Loucy (cell line): ENCODE measurements around the gene CARD19.

ENCODE experiments used
- H2AFZ ChIP-seq: fragments of 200-600 bp; sonication (generic); 2 replicates; pipeline ENCODE4 v1.6.0; 2016; ENCODE audit warnings: antibody characterized with exemption, mild to moderate bottlenecking, low read length, moderate library complexity
- H3F3A ChIP-seq: fragments of 200-600 bp; 2 replicates; pipeline ENCODE4 v1.6.0; 2016; ENCODE audit warnings: antibody characterized with exemption, low read depth, mild to moderate bottlenecking
- H3K27me3 ChIP-seq: fragments of 200-600 bp; sonication (generic); 2 replicates; pipeline ENCODE4 v1.6.1; 2014; ENCODE audit warnings: low read length, mild to moderate bottlenecking; ENCODE audit not compliant: insufficient read depth, poor library complexity, severe bottlenecking
- H3K36me3 ChIP-seq: fragments of 200-600 bp; sonication (generic); 2 replicates; pipeline ENCODE4 v1.6.1; 2016; ENCODE audit warnings: low read length; ENCODE audit not compliant: insufficient read depth
- H3K4me1 ChIP-seq: fragments of 200-600 bp; sonication (generic); 2 replicates; pipeline ENCODE4 v1.5.1; 2014; ENCODE audit warnings: low read length, mild to moderate bottlenecking; ENCODE audit not compliant: insufficient read depth, poor library complexity, severe bottlenecking
- H3K4me2 ChIP-seq: fragments of 200-600 bp; sonication (generic); 2 replicates; pipeline ENCODE4 v1.6.0; 2014; ENCODE audit warnings: antibody characterized with exemption, low read length, low read depth, mild to moderate bottlenecking; ENCODE audit not compliant: poor library complexity, severe bottlenecking
- H3K4me3 ChIP-seq: fragments of 200-600 bp; sonication (generic); 2 replicates; pipeline ENCODE4 v1.5.1; 2014; ENCODE audit warnings: low read length, mild to moderate bottlenecking, mixed read lengths; ENCODE audit not compliant: poor library complexity, severe bottlenecking
- H3K79me2 ChIP-seq: fragments of 200-600 bp; sonication (generic); 2 replicates; pipeline ENCODE4 v1.6.1; 2014; ENCODE audit warnings: low read length; ENCODE audit not compliant: insufficient read depth
- H3K9ac ChIP-seq: fragments of 200-600 bp; sonication (generic); 2 replicates; pipeline ENCODE4 v1.6.0; 2014; ENCODE audit warnings: mild to moderate bottlenecking, low read depth, low read length, moderate library complexity; ENCODE audit not compliant: poor library complexity, severe bottlenecking
- H3K9me2 ChIP-seq: fragments of 200-600 bp; sonication (generic); replicated peaks from 2 replicates; pipeline ENCODE4 v1.6.1; 2016; ENCODE audit warnings: low read depth, low read length, mixed read lengths
- H3K9me3 ChIP-seq: fragments of 200-600 bp; sonication (generic); 2 replicates; pipeline ENCODE4 v1.6.1; 2014; ENCODE audit warnings: mild to moderate bottlenecking, antibody characterized with exemption, low read length, low read depth; ENCODE audit not compliant: insufficient read depth
- H4K20me1 ChIP-seq: fragments of 200-600 bp; sonication (generic); 2 replicates; pipeline ENCODE4 v1.6.0; 2014; ENCODE audit warnings: antibody characterized with exemption, low read length, mild to moderate bottlenecking; ENCODE audit not compliant: insufficient read depth, poor library complexity, severe bottlenecking
- CTCF ChIP-seq: fragments of 200-600 bp; sonication (generic); conservative IDR thresholded peaks from 2 replicates; pipeline ENCODE4 v1.5.1; 2014; ENCODE audit warnings: mild to moderate bottlenecking, antibody characterized with exemption, low read length
- EZH2phosphoT487 ChIP-seq: fragments of 200-600 bp; IDR thresholded peaks from 2 replicates; pipeline ENCODE4 v1.6.1; 2018; ENCODE audit warnings: antibody characterized with exemption, mild to moderate bottlenecking, moderate library complexity, borderline replicate concordance

CARD19 gene

GRCh38 chr9:93085676-93086075, 10.3 kb upstream of the CARD19 start:
- Histone ChIP-seq H3F3A (no peaks in the 10 kb centered on the region), H2AFZ (no peak overlapping the region), H3K36me3 (no peaks in the 10 kb centered on the region), H3K4me2 (no peak overlapping the region), H3K9ac (no peak overlapping the region), H3K79me2 (no peaks in the 10 kb centered on the region), H3K4me1 (peaks cover 29% of the 10 kb centered on the region), H3K9me3 (no peaks in the 10 kb centered on the region), H3K9me2 (no peaks in the 10 kb centered on the region), H4K20me1 (no peaks in the 10 kb centered on the region), H3K4me3 (no peak overlapping the region), H3K27me3 (no peaks in the 10 kb centered on the region)
- TF ChIP-seq EZH2phosphoT487 (no peak), CTCF (no peak)

GRCh38 chr9:93086447-93087224, 9.4 kb upstream of the CARD19 start:
- TF ChIP-seq CTCF (no peak), EZH2phosphoT487 (no peak)
- no peak overlapping the region for H3K4me3 ChIP-seq
- H2AFZ ChIP-seq, result no peak overlapping the region
- H4K20me1 ChIP-seq, result no peaks in the 10 kb centered on the region
- no peak overlapping the region for H3K9ac ChIP-seq
- no peaks in the 10 kb centered on the region for H3K79me2 ChIP-seq
- no peaks in the 10 kb centered on the region for H3K9me2 ChIP-seq
- peaks cover 29% of the 10 kb centered on the region for H3K4me1 ChIP-seq
- H3K27me3 ChIP-seq, result no peaks in the 10 kb centered on the region
- no peaks in the 10 kb centered on the region for H3F3A ChIP-seq
- H3K36me3 ChIP-seq, result no peaks in the 10 kb centered on the region
- H3K9me3 ChIP-seq, result no peaks in the 10 kb centered on the region
- no peak overlapping the region for H3K4me2 ChIP-seq

- no peaks in the 10 kb centered on the region for H4K20me1 ChIP-seq
- no peak overlapping the region for H2AFZ ChIP-seq
- no peaks in the 10 kb centered on the region for H3K9me3 ChIP-seq
- no peak overlapping the region for H3K4me3 ChIP-seq
- no peaks in the 10 kb centered on the region for H3K79me2 ChIP-seq
- H3K9me2 ChIP-seq, result no peaks in the 10 kb centered on the region
- H3K27me3 ChIP-seq, result no peaks in the 10 kb centered on the region
- no peak overlapping the region for H3K9ac ChIP-seq
- no peak for TF ChIP-seq CTCF
- no peak for TF ChIP-seq EZH2phosphoT487
- H3K4me1 ChIP-seq, result peaks cover 28% of the 10 kb centered on the region
- no peaks in the 10 kb centered on the region for H3K36me3 ChIP-seq
- no peaks in the 10 kb centered on the region for H3F3A ChIP-seq
- H3K4me2 ChIP-seq, result no peak overlapping the region
Observed at GRCh38 chr9:93087971-93088655, 7.9 kb upstream of the CARD19 start.
